Right ventricle myocardium inferior (tissue), 1 donor: Measurements from ENCODE around the gene NEDD8. TPM values are rescaled to one million over a fixed set of nuclear protein-coding genes. Genes with fewer than 3 reads are reported as not detected.
"Not testable (repeated sequence)": the region's sequence is repeated elsewhere in the genome, so short reads cannot be mapped to it uniquely, and the experiment has no call there.

Source experiments
- ATAC-seq: fragments of 200-7000 bp; cut with Tn5 transposase; one replicate; pipeline ENCODE4 v1.9.1; 2020; ENCODE audit warnings: mild to moderate bottlenecking, moderate library complexity
- DNase-seq: peaks from one replicate; pipeline ENCODE4 v3.0.0; 2021; ENCODE audit errors: missing footprints
- intact Hi-C: fragments of 100-400 bp; cut with DNase I; formaldehyde crosslinking; loops from one replicate; pipeline ENCODE4 v1.11.0; 2022
- total RNA-seq: library from RNA; stranded (reverse); fragmentation: NEBNext Ultra II Directional; extraction: Animal tissue kit (Norgen Biotek cat#: 25700); gene quantifications from one replicate; pipeline ENCODE4 v1.2.1, GENCODE V29; 2021
- donor health status: DM: no; HTN: yes; CAD: no; lungs with severe emphysema.

The NEDD8 gene
- total RNA-seq, 1 donor from 2014 or later, result 218 TPM

DNA sequence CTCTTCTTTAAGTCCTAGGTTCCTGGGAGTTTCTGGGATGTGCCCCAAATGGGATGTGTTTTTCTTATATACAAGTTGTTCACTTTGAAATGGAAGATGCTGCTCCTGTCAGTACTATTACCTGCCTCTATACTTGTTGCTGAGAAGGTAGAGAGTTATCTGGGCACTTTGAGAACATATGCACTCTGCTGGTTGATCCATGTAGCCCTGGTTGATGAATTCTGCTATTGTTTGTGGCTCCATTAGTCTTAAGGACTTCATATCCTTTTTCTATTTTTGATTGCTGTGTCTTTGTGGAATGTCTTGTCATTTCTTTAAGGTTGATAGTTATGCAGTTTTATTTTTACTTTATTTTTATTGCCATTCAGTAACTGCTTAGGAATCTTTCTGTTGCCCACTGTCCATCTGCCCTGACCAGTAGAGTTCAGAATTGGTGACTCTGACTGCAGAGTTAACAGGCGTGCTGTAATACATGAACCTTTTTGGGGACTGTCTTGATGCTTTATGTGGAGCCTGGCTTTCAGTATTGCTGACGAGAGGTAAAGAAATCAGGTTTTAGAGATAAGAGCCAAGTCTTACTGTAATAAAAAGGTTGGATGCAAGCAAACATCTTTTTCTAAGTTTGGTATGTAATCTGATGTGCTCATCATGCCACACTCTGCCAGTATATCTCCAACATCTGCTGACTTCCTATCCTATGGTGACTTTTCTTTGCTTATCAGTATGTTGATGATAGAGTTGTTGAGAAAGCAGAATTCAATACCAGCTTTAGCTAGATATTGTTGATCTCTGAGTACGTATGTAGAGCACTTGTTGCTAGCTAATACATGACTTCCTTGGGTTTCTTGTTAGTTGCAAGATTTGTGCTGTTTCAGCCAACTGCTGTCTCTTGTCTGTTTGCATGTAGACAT lies 2.2 kb upstream of the NEDD8 start:
- ATAC-seq (no peak), DNase-seq (no peak)
- intact Hi-C loops, result no loop called here

DNA sequence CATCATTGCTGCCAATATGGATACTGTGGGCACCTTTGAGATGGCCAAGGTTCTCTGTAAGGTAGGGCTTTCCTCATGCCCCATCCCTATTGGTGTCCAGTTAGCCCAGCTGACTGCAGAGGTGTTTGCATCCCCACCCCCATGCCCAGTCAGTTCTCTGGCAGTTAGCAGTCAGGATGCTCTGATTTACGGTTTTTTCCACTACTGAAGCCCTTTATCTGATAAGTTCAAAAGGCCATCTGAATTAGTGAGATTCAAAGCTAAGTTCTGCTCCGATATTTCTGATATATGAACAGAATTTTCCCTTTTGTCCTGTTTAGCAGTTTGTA lies 1.3 kb upstream of the NEDD8 start:
- intact Hi-C loops, result loop anchor here (2.0 kb wide), 1 partner anchor 17 kb away; the partner anchor contains the start of gene MDP1
- DNase-seq (no peak), ATAC-seq (no peak)

DNA sequence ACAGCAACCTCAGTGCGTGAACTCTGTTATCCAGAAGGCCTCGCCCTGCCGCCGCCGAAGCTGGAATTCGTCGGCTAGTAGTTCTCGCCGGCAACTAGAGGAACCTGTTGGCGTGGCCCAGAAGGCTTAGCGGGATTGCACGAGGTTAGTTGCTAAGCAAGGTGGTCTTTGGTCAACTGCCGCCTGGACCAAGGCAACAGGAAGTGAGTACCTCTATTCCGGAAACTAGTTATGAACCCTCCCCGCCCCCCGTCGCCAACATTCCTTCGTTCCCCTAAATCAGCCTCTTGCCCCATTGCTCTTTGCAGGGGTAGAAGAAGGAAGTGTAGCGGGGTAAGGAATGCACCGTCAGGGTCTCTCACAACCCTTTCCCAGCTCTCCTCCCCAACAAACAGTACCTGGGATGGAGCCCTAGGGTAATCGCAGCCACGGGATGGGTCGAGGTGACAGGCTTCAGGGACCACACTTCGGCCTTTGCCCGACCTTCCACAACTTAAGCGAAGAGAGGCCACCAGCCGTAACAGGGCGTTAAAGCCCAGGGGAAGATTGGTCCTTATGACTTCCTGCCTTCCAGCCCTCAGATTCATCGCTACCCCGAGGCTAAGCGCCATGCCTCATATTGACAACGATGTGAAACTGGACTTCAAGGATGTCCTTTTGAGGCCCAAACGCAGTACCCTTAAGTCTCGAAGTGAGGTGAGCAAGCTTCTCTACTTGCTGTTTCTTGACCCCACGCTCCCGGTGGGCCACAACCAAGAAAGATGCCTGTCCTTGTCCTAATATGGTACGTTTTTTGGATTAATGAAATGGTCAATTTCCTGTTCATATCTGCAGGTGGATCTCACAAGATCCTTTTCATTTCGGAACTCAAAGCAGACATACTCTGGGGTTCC lies 724 bp upstream of the NEDD8 start, which contains the start of gene GMPR2:
GMPR2 (plus strand) TSS at position 285 of the 893 bp plus-strand sequence; CDS start at position 610, 325 bp downstream.
- intact Hi-C loops, result loop anchor here (2.0 kb wide), 1 partner anchor 16 kb away; the partner anchor contains the start of gene MDP1
- DNase-seq (no peak), ATAC-seq (peak; percentile 73)

DNA sequence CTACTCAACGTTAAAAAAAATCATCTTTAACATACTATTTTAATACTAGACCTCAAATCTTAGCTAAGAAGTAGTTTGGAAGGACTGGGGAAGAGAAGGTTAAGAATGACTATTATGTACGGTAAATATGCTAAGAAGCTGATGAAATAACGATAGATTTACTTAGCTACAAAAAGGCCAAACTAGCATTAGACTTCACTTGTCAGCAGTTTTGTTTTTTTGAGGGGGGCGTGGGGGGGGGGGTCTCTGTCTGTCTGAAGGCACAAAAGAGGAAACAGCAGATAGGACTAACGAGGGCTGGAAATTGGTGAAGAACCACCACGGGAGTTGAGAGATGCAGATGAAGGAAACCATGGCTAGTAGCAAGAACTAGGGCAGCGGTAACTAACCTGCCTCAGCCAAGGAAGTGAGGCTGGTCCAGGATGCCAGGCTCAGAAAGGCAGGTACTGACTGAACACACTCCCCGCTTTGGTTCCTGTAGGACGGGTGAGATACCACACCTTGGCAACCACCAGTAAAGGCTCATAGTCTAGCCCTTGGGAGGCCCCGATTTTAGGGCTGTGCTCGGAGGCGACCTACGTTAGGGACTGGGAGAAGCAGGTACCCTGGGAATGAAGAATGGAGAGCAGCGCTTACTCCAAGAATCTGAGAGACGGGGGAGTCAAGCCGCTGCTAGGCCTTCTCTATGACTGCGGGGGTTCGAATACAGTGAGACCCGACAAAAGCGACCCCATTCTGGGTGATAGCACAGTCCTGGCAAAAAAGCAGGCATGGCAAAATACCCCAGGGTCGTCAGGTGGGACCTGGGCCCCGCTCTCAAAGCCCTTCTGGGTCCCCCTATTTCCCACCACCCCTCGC lies 675 bp downstream of the NEDD8 start:
- intact Hi-C loops, result loop anchor here (2.0 kb wide), 1 partner anchor 15 kb away; the partner anchor contains the start of gene MDP1
- ATAC-seq, result no peak
- DNase-seq, result no peak

- DNase-seq, result no peak
- ATAC-seq, result no peak
- intact Hi-C loops, result no loop called here
Measured at GRCh38 chr14:24228902-24229301, 3.3 kb downstream of the NEDD8 start.

DNA sequence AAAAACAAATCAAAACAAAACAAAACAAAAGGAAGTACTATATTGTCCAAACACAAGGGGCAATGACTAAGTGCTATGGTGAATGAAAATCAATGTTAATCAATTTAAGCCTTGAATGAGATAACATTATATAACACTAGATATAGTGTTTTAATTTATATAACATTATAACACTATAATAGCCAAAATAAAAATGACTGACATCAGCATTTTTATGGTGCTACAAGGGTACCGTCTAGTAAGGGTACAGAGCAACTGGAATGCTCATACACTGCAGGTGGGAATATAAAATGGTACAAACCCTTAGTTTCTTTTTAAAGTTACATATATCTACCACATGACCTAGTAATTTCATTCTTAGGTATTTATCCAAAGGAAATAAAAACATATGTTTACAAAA lies 5.7 kb downstream of the NEDD8 start:
- no peak for ATAC-seq
- no peak for DNase-seq
- intact Hi-C loops, result no loop called here

- no peak for DNase-seq
- ATAC-seq, result no peak
- intact Hi-C loops, result no loop called here
Measured at GRCh38 chr14:24224618-24225071, 7.5 kb downstream of the NEDD8 start.

- DNase-seq, intact Hi-C loops, ATAC-seq: not testable (repeated sequence)
Measured at GRCh38 chr14:24222987-24223386, 9.2 kb downstream of the NEDD8 start.

DNA sequence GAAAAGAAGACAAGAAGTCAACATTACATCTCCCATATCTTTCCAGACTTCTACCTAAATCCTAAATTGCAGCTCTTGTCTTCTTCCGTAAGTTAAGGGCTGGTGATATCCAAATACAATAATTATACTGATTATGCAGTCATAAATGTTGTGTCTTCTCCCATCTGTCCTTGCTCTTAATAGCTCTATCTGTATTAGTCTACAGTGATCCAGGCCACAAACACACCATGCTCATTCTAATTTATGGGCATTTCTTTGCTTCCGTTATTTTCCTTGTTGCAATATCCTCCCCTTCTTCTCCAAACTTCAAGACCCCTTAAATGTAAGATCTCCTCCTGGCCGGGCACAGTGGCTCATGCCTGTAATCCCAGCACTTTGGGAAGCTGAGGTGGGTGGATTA lies 12.6 kb downstream of the NEDD8 start:
- ATAC-seq, result no peak
- intact Hi-C loops, result no loop called here

DNA sequence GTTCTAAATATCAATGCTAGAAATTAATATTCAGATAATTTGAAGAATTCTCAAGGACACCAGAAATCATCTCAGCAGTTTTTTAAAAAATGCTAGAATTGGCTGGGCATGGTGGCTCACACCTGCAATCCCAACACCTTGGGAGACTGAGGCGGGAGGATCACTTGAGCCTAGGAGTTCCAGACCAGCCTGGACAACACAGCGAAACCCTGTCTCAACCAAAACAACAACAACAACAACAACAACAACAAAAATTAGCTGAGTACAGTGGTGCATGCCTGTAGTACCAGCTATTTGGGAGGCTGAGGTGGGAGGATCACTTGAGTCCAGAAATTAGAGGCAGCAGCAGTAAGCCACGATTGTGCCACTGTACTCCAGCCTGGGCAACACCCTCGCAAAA lies 13.1 kb downstream of the NEDD8 start:
- ATAC-seq, result no peak
- intact Hi-C loops, result no loop called here
- no peak for DNase-seq

More for the DNA sequence above, 12.6 kb downstream of the NEDD8 start:
- DNase-seq, result no peak

DNA sequence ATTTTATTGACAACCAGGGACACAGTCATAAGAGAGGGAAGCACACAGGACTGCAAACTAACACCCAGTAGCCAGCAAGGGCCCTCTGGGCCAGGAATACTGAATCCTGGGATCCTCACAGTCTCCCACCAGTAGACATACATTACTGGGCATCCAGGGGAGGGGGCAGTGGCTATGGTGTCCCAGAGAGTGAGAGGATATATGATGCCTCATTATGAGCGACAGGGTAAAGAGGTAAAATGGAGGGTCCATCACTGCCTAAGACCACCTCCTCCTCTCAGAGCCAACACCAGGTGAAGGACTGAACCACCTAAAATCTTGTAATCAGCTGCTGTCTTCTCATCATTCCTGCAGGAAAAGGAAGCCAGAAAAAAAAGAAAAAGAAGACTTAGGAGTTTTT lies 15.3 kb downstream of the NEDD8 start:
- ATAC-seq, DNase-seq: not testable (repeated sequence)
- intact Hi-C loops, result loop anchor here (2.0 kb wide), 1 partner anchor 16 kb away; the partner anchor contains the start of genes GMPR2 and NEDD8

- intact Hi-C loops, result loop anchor here (2.0 kb wide), 1 partner anchor 16 kb away; the partner anchor contains the start of genes GMPR2 and NEDD8
- DNase-seq (no peak), ATAC-seq (no peak)
Measured at GRCh38 chr14:24216345-24216699, 15.8 kb downstream of the NEDD8 start.

- intact Hi-C loops, result loop anchor here (2.0 kb wide), 2 partner anchors 17 to 27 kb away; partner anchors contain the start of genes GMPR2, NEDD8 and TINF2
- peak; percentile 94 for DNase-seq
- peak; percentile 82 for ATAC-seq
Measured at GRCh38 chr14:24215495-24216344, 16.4 kb downstream of the NEDD8 start, which contains the start of gene MDP1. Gene MDP1 (minus strand): TSS chr14:24216066. CDS start chr14:24215955, 111 bp downstream.

DNA sequence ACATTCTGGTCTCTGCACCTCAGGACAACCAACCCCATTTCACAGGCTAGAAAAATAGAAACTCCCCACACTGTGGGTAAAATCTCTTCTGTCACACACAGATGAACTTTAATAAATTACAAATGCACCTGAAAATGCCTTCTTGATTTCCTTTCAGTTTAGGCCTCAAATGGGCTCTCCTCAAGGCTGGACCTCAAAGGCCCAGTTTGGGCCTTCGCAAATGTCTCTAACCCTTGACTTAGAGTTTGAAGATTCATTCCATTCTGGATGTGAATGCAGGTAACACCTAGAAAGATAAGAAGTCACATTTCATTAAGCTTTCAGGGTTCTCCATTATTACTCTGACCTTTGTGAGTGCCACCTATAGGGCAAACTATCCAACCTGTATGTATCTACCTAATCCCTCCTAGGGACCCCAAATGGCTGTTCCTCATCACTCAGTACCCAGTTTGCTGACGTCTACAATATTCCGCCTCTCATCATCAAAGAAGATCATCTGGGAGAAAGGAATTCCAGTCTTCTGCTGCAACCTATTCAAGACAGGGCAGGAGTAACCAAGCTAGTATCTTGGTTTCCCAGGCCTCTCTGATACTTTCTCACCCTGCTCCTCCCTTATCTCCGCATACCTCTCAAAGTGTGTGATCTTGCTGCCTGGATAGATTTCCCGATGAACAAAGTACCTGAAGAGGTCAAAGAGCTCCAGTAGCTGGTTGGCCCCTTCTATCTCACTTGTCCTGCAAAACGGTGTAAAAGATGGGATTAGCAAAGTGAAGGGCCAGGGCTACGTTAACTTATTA lies 18.1 kb downstream of the NEDD8 start:
- no peak for ATAC-seq
- intact Hi-C loops, result loop anchor here (2.0 kb wide), 1 partner anchor 29 kb away; the partner anchor contains the start of gene TINF2
- no peak for DNase-seq

DNA sequence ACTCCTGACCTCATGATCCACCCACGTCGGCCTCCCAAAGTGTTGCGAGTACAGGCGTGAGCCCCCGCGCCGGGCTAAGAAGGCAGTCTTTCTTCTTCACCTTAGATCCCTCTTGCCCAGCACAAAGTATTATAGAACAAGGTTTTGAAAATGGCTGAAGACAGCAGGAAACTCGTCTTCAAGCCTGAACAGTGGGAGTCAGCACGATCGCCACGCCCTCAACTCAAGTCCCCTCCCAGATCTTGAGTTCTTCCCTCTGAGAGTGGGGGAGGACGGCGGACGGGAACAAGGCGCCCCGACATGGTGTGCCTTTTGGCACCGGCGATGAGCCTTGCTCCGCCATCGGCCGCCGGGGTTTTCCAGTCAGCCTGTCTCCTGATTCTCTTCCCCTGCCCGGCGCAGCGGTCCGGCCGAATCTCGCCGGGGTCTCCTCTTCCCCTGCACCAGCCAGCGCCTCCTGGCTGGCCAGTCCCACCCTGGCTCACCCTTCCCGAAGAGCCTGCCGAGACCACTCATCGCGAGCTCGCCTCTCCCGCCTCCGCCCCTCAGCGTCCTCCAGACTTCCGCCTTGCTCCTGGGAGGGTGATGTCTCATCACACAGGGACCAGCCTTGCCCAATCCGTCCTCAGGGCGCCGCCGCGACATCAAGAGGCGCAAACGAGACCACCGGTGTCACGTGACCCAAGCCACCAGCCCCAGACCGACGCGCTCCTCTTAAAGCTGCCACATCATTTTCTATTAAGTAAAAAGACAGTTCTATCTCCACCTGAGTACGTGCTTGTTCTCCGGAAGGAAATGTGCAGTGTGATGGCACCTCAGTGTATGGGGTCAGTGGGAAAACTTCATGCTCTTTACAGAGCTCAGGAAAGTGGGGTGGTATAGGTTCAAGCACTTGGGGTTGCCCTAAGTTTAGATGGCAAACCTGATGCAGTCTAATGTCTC lies 19.0 kb downstream of the NEDD8 start, which contains the start of gene CHMP4A:
CHMP4A (minus strand) TSS at position 565 of the 942 bp plus-strand sequence; CDS start at position 516, 49 bp downstream.
- ATAC-seq, result peak; percentile 91
- intact Hi-C loops, result no loop called here
- peak; percentile 98 for DNase-seq
